Epithelial cell of proximal tubule (primary cell): ENCODE results near the gene IL1RL1. TPM values are rescaled to one million over a fixed set of nuclear protein-coding genes. Genes with fewer than 3 reads are reported as not detected.

ENCODE experiments used
- DNase-seq: peaks from one replicate; pipeline ENCODE4 v3.0.0-alpha.2; 2011; ENCODE audit warnings: low read depth
- H3K4me3 ChIP-seq: 2 replicates; pipeline ENCODE4 v1.5.1; 2011; ENCODE audit warnings: low read depth, mild to moderate bottlenecking, low read length
- total RNA-seq: library from RNA; depleted of rRNA; stranded (reverse); fragments of >200 nt; gene quantifications from 2 replicates; pipeline ENCODE4 v1.2.3, GENCODE V29; 2015
- TF ChIP-seq, protein P1 (sequence below): conservative IDR thresholded peaks from 2 replicates; pipeline ENCODE4 v1.5.1; 2012; ENCODE audit warnings: low read depth, mild to moderate bottlenecking, low read length

IL1RL1 gene
- total RNA-seq, 1 donor from 2014 or later: 4.7 TPM

DNA sequence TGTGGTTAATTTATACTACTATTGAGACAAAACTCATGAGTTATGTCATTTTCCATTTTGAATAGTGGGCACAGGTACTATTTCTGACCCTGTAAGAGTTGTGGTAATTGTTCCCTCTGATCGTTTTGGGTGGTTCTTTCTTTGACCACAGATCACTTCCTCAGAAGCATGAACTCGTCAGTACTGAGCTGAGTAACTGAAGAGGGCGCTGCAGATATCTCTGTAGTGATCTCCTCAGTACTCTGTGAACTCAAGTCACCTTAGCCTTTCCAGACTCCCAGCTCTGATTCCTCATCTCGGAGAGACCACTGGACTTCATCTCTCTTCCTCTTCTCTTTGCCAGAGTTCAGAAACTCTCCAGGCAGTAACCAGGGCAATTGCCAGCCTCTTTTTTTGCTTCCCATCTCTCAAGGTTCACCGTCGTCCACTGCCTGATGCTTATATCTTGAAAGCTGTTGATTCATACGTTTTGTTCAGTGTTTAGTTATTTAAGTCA, 9.4 kb upstream of the IL1RL1 start:
- no peak for DNase-seq
- H3K4me3 ChIP-seq: no peak overlapping the region
- TF ChIP-seq, protein P1, sequence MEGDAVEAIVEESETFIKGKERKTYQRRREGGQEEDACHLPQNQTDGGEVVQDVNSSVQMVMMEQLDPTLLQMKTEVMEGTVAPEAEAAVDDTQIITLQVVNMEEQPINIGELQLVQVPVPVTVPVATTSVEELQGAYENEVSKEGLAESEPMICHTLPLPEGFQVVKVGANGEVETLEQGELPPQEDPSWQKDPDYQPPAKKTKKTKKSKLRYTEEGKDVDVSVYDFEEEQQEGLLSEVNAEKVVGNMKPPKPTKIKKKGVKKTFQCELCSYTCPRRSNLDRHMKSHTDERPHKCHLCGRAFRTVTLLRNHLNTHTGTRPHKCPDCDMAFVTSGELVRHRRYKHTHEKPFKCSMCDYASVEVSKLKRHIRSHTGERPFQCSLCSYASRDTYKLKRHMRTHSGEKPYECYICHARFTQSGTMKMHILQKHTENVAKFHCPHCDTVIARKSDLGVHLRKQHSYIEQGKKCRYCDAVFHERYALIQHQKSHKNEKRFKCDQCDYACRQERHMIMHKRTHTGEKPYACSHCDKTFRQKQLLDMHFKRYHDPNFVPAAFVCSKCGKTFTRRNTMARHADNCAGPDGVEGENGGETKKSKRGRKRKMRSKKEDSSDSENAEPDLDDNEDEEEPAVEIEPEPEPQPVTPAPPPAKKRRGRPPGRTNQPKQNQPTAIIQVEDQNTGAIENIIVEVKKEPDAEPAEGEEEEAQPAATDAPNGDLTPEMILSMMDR: peak; percentile 72

DNA sequence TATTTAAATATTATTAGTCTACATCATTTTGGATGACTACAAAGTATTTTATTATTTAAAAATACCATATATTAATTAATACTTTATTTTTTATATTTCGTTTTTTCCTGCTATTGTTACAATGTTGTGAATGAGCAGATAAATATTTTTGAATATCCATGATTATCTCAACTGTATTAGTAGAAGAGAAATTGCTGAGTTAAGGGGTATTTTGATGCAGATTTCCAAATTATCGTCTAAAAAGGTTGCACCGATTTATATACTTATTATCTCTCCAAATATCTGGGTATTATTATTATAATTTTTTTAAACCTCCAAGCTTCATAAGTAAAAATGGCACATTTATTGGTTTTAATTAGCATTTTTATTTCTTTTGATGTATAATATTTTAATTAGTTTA, 8.9 kb upstream of the IL1RL1 start:
- H3K4me3 ChIP-seq: no peak overlapping the region
- DNase-seq: no peak
- TF ChIP-seq, protein P1: no peak

DNA sequence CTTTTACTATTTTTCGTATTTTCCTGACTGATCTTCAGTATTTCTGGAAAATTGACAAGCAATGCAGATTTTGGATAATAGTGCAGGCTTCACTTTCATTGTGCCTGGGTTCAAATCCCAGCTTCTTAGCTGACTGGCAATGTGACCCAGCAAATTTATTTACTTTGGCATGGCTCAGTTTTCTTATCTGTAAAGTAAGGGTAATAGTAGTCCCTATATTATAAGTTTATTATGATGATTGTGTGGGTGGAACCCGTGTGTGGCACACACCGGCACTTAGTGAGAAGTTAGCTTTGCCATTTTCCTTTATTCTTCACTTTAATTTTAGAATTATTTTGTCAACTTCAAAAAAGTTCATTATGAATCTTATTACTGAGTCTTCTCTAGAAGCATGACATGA, 7.8 kb upstream of the IL1RL1 start:
- TF ChIP-seq, protein P1: no peak
- DNase-seq: no peak
- H3K4me3 ChIP-seq: no peak overlapping the region

DNA sequence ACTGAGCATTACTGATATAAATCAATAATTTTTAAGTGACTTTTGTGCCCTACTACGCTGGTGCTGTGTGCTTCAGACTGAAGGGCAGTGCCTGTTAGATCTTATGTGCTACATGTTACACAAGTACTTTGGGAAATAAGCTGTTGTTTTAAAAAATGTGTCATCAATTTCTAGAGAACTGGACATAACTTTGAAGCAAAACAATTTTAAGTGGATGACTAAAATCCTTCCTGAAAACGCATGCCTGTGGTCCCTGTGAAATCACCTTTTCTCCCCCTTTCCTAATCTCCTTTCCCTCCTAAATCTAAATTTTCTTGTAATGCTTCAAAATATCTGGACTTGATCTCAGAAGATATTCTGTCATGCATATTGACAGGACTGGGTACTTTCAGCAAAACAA, 7.1 kb upstream of the IL1RL1 start:
- DNase-seq: no peak
- TF ChIP-seq, protein P1: no peak
- H3K4me3 ChIP-seq: no peak overlapping the region

GRCh38 chr2:102304711-102305611, 6.4 kb upstream of the IL1RL1 start:
- DNase-seq: no peak
- TF ChIP-seq, protein P1: no peak
- no peak overlapping the region for H3K4me3 ChIP-seq

DNA sequence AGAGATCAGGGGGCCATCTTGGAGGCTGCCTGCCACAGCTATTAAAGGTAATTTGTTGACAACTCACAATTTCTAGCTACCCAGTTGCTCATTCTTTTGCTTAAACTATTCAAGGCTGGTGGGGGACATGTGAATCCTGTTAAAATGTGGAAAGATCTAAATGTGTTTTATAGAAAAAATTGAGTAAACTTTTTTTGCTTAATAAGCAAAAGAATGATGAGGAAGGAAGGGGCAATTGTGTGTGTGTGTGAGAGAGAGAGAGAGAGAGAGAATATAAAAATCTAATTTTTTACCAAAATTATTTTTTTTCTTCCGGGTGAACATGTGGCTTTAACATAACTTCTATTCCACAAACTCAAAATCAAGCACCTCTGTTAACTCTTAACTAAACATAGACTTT, 5.2 kb upstream of the IL1RL1 start:
- DNase-seq: no peak
- no peak overlapping the region for H3K4me3 ChIP-seq
- TF ChIP-seq, protein P1: no peak
